HepG2 (cell line): ENCODE data around the gene RAD1. TPM values are rescaled to one million over a fixed set of nuclear protein-coding genes. Genes with fewer than 3 reads are reported as not detected.

Experiments
- KDM2A ChIP-seq: sonication (generic); formaldehyde crosslinking; IDR thresholded peaks from 2 replicates; pipeline ENCODE4 v1.4.0; 2020; ENCODE audit warnings: low read depth, missing genetic modification reagents, borderline replicate concordance
- PHB2 ChIP-seq: fragments of 450-650 bp; IDR thresholded peaks from 2 replicates; pipeline ENCODE4 v1.6.1; 2018; ENCODE audit not compliant: partially characterized antibody
- PHF20 ChIP-seq: sonication (generic); formaldehyde crosslinking; IDR thresholded peaks from 2 replicates; pipeline ENCODE4 v1.5.0; 2020; ENCODE audit warnings: mild to moderate bottlenecking, missing genetic modification reagents
- PRDM4 ChIP-seq: sonication (generic); formaldehyde crosslinking; IDR thresholded peaks from 2 replicates; pipeline ENCODE4 v1.9.0; 2021; ENCODE audit warnings: missing genetic modification reagents, borderline replicate concordance
- PTBP1 ChIP-seq: fragments of 200-400 bp; formaldehyde crosslinking; IDR thresholded peaks from 2 replicates; pipeline ENCODE4 v1.6.1; 2018; ENCODE audit warnings: low read length, low read depth; ENCODE audit not compliant: poor library complexity, severe bottlenecking
- SRY ChIP-seq: sonication (generic); formaldehyde crosslinking; IDR thresholded peaks from 2 replicates; pipeline ENCODE4 v1.8.0; 2022; ENCODE audit warnings: mild to moderate bottlenecking, missing genetic modification reagents
- TCF12 ChIP-seq, 2 experiments: fragments of 450-650 bp in 1 of 2; sonication (generic) in 1 of 2; formaldehyde crosslinking in 1 of 2; IDR thresholded peaks; 2 replicates each; pipeline versions ENCODE4 v1.6.1 to v1.8.0; 2017 to 2022; ENCODE audit warnings: antibody characterized with exemption in 1 of 2, mild to moderate bottlenecking in 1 of 2, missing genetic modification reagents in 1 of 2, moderate library complexity in 1 of 2
- TFDP2 ChIP-seq: sonication (generic); formaldehyde crosslinking; IDR thresholded peaks from 2 replicates; pipeline ENCODE4 v1.4.0; 2020; ENCODE audit warnings: missing genetic modification reagents
- ZBTB38 ChIP-seq: sonication (generic); formaldehyde crosslinking; IDR thresholded peaks from 2 replicates; pipeline ENCODE4 v1.5.1; 2020; ENCODE audit warnings: mild to moderate bottlenecking, missing genetic modification reagents
- ZBTB7A ChIP-seq: sonication (generic); formaldehyde crosslinking; IDR thresholded peaks from 2 replicates; pipeline ENCODE4 v1.8.0; 2022; ENCODE audit warnings: mild to moderate bottlenecking, missing genetic modification reagents
- ZFP90 ChIP-seq: sonication (generic); formaldehyde crosslinking; IDR thresholded peaks from 2 replicates; pipeline ENCODE4 v1.8.0; 2022; ENCODE audit warnings: missing genetic modification reagents, mild to moderate bottlenecking, inconsistent platforms, borderline replicate concordance
- ZNF235 ChIP-seq: sonication (generic); formaldehyde crosslinking; IDR thresholded peaks from 2 replicates; pipeline ENCODE4 v1.8.1; 2023; ENCODE audit warnings: mild to moderate bottlenecking, missing genetic modification reagents, borderline replicate concordance
- ZNF275 ChIP-seq: sonication (generic); formaldehyde crosslinking; IDR thresholded peaks from 2 replicates; pipeline ENCODE4 v1.8.0; 2022; ENCODE audit warnings: missing genetic modification reagents, mild to moderate bottlenecking, inconsistent platforms, borderline replicate concordance
- ZNF441 ChIP-seq: sonication (generic); formaldehyde crosslinking; IDR thresholded peaks from 2 replicates; pipeline ENCODE4 v1.7.0; 2021; ENCODE audit warnings: missing genetic modification reagents, borderline replicate concordance
- ZNF574 ChIP-seq: sonication (generic); formaldehyde crosslinking; IDR thresholded peaks from 2 replicates; pipeline ENCODE4 v1.4.0; 2020; ENCODE audit warnings: missing genetic modification reagents
- ZNF737 ChIP-seq: sonication (generic); formaldehyde crosslinking; IDR thresholded peaks from 2 replicates; pipeline ENCODE4 v1.5.0; 2020; ENCODE audit warnings: missing genetic modification reagents, mild to moderate bottlenecking, borderline replicate concordance
- ZNF878 ChIP-seq: sonication (generic); formaldehyde crosslinking; IDR thresholded peaks from 2 replicates; pipeline ENCODE4 v1.8.1; 2023; ENCODE audit warnings: mild to moderate bottlenecking, missing genetic modification reagents, moderate library complexity
- ZUFSP ChIP-seq: sonication (generic); formaldehyde crosslinking; IDR thresholded peaks from 2 replicates; pipeline ENCODE4 v1.9.0; 2021; ENCODE audit warnings: missing genetic modification reagents, mild to moderate bottlenecking, borderline replicate concordance
- polyA plus RNA-seq, 8 experiments: library from polyadenylated mRNA; depleted of rRNA in 3 of 8; stranded (reverse) in 7 of 8; unstranded in 1 of 8; fragments of >200 nt; fragmentation: Illumina TruSeq in 4 of 8; extraction: Trizol in 4 of 8; gene quantifications; 2 replicates each; pipeline versions ENCODE4 v1.2.1 to v1.2.3, GENCODE V29; 2011 to 2016; ENCODE audit warnings: low read depth in 4 of 8, missing spikeins in 1 of 8, mixed read lengths in 1 of 8; ENCODE audit not compliant: insufficient read depth in 1 of 8
- total RNA-seq, 5 experiments: library from RNA; depleted of rRNA; stranded (reverse); fragments of >200 nt; fragmentation: Illumina TruSeq; extraction: Trizol; gene quantifications; 2 replicates each; pipeline ENCODE4 v1.2.3, GENCODE V29; 2016; ENCODE audit warnings: low read depth in 1 of 5

The RAD1 gene
- total and polyA plus RNA-seq, 2 of the 13 experiments (the other 11 are each of a cell fraction or from before 2014, with no cell fraction given), result 14.7 to 39.1 TPM

- no peak for TF ChIP-seq ZNF878 (CRISPR knock-in tag)
- TF ChIP-seq ZBTB7A (CRISPR knock-in tag), result 0 out of 2 replicates have a peak, but pooled peaks have one; percentile 48
- TF ChIP-seq KDM2A, result no peak
- TF ChIP-seq ZNF737, result no peak
- TF ChIP-seq ZNF574, result peak; percentile 64
- TF ChIP-seq SRY, result 0 out of 2 replicates have a peak, but pooled peaks have one; percentile 35
- no peak for TF ChIP-seq ZNF275 (CRISPR knock-in tag)
- no peak; the same call in 1 of the 2 replicates for TF ChIP-seq ZFP90 (CRISPR knock-in tag)
- peak; percentile 38; the same call in 1 of the 2 replicates for TF ChIP-seq PHF20 (CRISPR knock-in tag)
- no peak for TF ChIP-seq PHB2
- no peak for TF ChIP-seq TFDP2
- TF ChIP-seq ZNF441 (CRISPR knock-in tag), result no peak; the same call in 1 of the 2 replicates
- no peak for TF ChIP-seq TCF12 (IDR thresholded peaks at IDR 0.05)
- no peak for TF ChIP-seq TCF12 (CRISPR knock-in tag; IDR thresholded peaks at IDR 0.05)
- TF ChIP-seq PRDM4 (CRISPR knock-in tag), result no peak
- TF ChIP-seq PTBP1, result no peak
- TF ChIP-seq ZUFSP, result no peak
- TF ChIP-seq ZBTB38 (CRISPR knock-in tag), result 0 out of 2 replicates have a peak, but pooled peaks have one; percentile 26
- TF ChIP-seq ZNF235 (CRISPR knock-in tag), result no peak
These were observed 14.6 kb upstream of the RAD1 start (continued) for GRCh38 chr5:34929720-34930461.
